HL-60/S4 (cell line): ENCODE measurements around the gene HTR3B.
"Not testable (repeated sequence)": the region's sequence is repeated elsewhere in the genome, so short reads cannot be mapped to it uniquely, and the experiment has no call there.

Source experiments
- in situ Hi-C: fragments of 300-500 bp; cut with MboI; formaldehyde crosslinking; loops from 2 replicates; pipeline ENCODE4 v1.14.3; 2022; ENCODE audit warnings: low sequenced_read_pairs

Gene HTR3B

DNA sequence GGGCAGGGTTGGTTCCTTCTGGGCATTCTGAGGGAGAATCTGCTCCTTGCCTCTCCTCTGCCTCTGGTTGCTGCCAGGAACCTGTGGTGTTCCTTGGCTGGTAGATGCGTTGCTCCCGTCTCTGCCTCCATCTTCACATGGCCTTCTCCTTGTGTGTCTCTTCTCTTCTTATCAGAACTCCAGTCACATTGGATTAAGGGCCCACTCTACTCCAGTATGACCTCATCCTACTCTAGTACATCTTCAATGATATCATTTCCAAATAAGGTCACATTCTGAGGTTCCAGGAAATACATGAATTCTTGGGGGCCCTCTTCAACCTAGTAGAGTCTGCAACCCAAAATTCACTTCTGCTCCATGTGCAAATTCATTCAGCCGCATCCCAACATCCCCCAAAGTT, 33.3 kb downstream of the HTR3B start:
- in situ Hi-C loops, result no loop called here

DNA sequence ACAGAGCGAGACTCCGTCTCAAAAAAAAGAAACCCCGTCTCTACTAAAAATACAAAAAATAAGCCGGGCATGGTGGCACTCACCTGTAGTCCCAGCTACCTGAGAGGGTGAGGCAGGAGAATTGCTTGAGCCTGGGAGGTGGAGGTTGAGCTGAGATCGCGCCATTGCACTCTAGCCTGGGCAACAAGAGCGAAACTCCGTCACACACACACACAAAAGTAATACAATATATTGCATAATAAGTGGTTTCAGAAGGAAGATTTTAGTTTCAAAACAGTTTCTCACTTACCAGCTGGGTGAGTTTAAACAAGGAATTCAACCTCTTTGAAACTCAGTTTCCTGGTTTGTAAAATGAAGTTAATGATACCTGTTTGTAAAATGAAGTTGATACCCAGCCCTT, 37.7 kb downstream of the HTR3B start:
- in situ Hi-C loops, result no loop called here

DNA sequence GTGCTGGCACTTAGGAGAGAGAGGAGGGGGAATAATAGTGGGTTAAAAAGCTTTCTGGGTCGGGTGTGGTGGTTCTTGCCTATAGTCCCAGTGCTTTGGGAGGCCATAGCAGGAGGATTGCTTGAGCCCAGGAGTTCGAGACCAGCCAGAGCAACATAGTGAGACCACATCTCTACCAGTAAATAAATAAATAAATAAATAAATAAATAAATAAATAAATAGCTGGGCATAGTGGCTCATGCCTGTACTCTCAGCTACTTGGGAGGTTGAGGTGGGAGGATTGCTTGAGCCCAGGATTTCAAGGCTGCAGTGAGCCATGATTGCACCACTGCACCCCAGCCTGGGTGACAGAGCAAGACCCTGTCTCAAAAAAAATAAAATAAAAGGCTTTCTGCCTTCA, 41.6 kb downstream of the HTR3B start:
- in situ Hi-C loops, result not testable (repeated sequence)

DNA sequence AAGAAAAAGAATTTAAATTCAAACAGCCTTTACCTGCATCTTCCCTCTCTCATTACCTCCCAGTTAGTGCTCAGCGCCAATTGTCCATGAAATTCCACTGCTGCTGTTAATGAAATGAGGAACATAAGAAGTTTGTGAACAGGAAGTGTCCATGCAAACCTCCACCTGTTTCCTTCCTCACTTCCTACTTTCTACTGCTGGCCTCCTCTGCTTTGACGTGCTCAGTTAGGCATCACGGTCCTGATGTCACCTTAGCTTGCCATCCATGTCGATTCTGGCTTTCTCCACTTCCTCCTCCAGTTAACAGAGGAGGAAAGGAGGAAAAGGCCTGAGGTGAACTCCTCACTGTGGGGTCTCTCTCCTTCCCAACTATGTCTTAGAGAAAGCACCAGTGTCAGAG, 43.4 kb downstream of the HTR3B start:
- in situ Hi-C loops, result no loop called here

DNA sequence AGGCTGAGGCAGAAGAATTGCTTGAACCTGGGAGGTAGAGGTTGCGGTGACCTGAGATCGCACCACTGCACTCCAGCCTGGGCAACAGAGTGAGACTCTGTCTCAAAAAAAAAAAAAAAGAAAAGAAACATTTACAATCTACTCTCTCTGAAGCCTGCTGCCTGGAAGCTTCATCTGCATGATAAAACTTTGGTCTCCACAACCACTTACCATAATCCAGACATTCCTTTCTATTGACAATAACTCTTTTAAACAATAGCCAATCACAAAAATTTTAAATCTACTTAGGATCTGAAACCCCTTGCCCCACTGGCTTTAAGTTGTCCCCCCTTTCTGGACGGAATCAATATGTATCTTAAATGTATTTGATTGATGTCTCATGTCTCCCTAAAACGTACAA, 45.3 kb downstream of the HTR3B start:
- in situ Hi-C loops, result no loop called here

DNA sequence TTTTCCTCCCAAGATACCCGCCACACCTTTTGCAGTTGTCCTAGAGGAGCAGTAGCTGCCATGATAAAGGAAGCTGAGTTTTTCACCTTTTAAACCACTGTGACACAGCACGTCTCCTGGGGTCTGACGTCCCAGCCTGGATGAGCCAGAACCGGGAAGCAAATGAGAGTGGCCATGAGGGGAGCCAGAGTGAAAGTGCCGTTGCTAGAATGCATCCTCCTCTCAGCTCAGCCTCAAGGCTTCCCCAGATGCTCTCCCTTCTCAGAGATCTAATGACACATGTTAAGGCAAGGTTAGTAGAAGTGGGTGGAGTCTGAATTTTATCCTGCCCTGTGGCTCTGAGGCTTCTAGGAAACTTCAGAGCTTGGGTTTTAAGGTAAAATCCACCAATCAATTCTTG, 46.9 kb downstream of the HTR3B start:
- in situ Hi-C loops, result no loop called here

DNA sequence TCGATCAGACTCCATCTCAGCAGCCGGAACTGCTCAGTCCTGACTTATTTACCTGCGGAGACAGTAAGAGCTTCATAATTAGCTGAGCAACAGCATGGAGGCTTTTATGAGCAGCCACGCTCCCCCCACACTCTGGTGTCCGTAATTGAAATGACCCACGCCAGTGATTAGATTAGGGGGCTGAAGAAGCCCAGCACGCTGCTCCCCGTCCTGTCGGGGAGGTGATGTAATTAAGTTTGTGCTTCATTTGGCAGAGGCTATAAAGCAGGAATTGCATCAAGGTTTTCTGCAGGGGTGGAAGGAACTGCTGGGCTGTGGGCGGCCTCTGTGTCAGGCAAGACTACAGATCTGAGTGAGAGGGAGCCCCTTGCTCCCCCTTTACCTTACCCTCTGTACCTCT, 47.5 kb downstream of the HTR3B start:
- in situ Hi-C loops, result no loop called here

DNA sequence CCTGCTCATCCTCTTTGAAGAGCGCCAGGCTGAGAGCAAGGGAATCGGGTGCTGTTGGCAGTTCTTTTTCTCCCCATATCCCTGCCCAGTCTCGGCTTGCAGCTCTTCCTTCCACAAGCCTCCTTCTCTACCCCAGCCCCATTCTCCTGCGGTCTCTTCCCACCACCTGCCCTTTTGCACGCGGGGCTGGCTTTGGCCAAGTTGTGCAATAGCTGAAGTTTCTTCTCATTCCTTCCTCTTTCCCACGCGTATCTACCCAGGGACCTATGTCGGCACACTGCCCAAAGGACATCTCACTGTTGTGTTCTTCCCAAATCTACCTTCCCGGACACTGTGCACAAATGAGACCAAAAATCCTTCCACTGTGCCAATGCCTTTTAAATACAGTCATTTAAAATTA, 48.0 kb downstream of the HTR3B start:
- in situ Hi-C loops, result no loop called here

DNA sequence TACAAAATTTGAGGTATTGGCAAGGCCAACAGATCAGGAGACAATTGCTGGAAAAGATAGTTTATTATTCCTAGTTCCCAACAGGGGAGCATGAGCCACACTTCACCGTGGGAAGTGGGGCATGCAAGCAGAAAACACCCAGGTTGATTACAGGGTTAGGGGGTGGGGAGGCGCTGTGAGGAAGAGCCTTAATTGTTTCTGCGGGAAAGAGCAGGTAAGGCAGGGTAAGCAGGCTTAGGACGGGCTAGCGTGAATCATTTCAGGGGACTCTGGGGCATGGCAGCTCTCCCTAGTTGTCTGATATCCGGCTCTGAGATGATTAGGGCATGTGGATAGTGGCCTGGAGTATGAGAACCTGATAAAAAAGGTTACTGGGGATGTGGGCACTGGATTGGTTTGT, 49.6 kb downstream of the HTR3B start:
- in situ Hi-C loops, result no loop called here

DNA sequence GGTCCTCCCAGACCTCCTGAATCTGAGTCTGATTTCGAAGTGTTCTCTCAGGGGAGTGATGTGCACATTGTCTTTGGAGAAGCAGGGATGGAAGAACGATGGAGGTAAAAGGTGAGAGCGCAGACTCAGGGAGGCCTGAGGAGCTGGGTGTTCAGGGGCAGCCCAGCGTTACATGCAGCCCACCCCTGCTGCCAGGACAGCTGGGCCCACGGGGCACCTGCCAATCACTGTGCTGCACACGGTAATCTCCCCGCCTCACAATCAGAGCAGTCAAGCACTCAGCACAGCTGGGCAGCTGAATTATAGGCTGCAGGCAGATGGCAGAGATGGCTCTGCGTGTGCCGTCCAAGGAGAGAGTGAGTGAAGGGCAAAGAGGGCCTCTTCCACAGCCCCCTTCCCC, 52.4 kb downstream of the HTR3B start:
- in situ Hi-C loops, result no loop called here

DNA sequence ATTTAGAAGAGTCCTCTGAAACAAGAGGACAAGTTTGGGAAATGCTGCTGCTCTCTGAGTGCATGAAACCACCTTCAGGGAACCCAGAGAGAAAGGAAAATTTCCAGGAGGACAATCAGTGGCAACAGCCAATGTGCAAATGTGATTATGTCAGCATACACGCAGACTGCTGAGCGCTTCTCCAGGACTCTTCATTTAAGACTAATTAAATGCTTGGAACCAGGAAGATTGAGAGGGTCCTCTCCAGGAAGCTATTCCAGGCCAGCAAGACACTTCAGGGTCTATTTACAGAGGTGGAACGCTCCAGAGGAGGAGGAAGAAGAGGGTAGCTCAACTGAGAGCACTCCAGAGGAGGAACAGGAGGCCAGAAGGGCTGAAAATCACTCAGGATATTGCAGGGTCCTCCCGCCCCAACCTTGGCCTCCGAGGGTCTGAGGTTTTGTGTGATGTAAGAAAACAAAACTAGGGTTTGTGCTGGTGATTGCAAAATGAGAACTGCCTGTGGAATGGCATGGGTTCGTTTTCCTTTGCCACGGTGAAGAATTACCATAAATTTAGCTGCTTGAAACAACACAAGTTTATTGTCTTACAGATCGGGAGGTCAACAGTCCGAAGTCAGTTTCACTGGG, 56.2 kb downstream of the HTR3B start:
- in situ Hi-C loops, result no loop called here

DNA sequence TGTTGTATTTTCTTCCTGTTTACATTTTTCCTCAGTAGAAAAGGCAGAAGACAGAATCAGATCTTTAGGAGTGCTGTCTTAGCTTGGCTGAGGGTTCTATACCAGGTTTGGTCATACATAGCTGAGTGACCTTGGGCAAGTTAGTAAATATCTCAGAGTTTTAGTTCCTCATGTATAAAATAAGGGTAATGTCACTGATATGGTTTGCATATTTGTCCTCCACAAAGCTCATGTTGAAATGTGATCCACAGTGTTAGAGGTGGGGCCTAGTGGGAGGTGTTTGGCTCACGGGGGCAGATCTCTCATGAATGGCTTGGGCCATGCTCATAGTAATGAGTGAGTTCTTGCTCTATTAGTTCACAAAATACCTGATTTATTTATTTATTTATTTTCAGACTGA, 62.8 kb downstream of the HTR3B start:
- in situ Hi-C loops, result no loop called here

DNA sequence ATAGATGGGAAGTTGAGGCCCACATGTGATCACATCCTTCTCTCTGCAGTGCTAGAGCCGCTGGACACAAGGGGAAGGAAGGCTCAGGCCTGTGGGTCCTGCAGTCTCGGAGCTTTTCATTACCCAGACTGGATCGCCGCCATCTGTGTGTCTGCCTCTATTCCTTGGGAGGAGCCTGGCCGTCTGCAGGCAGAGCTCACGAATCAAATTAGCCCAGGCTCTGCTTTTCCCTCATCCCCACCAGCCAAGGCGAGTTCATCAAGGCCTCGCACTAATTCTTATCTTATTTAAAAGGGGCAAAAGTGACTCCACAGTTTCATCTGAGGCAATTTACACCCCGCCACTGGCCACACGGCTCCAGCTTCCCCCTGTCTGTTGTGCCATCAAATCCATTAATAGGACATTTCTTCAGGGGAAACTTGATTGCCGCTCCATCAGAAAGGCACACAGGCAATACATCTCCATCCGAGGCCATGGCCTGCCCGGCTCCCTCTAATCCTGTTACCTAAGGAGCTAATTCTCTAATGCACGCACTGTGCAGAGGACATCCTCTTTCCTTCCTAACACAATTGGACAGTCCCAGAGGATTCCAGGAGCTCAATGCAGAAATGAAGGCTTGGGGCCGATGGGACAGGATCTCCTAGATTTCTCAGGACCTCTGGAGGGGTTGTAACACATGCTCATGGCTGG, 67.1 kb downstream of the HTR3B start:
- in situ Hi-C loops, result no loop called here

DNA sequence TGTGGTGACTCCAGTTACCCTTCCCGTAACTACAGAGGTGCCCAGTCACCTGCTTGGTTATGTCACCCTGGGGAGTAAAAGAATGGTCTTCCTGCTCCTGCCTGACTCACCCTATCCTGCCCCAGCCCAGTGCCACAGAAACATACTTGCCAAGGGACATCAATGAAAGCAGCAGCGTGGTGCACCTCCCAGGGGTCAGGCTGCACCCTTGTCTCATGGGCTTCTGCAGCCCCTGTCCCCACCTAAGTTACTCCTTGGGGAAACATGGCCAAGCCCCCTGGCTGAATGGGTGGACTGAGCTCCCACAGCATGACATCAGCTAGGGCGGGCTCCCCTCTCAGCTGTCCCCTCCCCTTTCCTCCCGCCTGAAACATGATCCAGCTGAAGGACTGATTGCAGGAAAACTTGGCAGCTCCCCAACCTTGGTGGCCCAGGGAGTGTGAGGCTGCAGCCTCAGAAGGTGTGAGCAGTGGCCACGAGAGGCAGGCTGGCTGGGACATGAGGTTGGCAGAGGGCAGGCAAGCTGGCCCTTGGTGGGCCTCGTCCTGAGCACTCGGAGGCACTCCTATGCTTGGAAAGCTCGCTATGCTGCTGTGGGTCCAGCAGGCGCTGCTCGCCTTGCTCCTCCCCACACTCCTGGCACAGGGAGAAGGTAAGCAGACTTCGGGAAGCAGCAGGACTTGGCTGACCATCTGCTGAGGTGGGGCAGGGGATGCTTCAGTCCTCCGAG, 70.3 kb downstream of the HTR3B start, which contains the start of gene HTR3A:
Gene HTR3A, plus strand, starts transcription at position 368 of the 730 bp plus-strand sequence. Its CDS starts 218 bp downstream, at position 586.
- in situ Hi-C loops, result no loop called here

DNA sequence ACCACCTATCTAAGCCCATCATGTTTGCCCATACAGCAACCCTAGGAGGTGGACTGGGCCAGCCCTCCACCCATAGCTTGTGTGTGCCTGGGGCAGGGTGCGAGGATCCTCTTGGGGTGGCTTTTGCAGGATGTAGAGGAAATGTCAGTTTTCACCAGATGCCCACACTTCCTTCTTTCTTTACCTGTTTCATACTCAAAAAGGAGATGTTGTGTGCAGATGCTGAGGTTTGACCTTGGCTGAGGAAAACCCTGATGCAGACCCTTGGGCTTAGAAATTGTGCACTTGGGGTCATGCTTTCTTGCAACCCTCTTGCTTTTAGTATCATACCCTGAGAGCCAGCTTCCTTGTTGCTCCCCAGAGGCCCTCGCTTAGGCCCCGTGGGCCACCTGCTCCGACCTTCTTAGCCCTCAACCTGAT, 72.5 kb downstream of the HTR3B start:
- in situ Hi-C loops, result no loop called here

DNA sequence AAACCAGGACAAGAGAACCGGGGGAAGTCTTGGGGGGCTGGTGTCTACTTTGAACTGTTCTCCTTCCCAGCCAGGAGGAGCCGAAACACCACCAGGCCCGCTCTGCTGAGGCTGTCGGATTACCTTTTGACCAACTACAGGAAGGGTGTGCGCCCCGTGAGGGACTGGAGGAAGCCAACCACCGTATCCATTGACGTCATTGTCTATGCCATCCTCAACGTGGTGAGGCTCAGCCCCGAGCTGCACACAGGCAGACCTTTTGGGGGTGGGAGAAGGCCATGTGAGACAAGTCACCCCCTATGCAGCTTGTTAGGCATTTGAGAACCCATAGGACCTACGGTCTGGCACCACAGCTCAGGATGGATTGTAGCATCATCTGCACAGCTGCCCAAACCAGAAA, 73.1 kb downstream of the HTR3B start:
- in situ Hi-C loops, result no loop called here

DNA sequence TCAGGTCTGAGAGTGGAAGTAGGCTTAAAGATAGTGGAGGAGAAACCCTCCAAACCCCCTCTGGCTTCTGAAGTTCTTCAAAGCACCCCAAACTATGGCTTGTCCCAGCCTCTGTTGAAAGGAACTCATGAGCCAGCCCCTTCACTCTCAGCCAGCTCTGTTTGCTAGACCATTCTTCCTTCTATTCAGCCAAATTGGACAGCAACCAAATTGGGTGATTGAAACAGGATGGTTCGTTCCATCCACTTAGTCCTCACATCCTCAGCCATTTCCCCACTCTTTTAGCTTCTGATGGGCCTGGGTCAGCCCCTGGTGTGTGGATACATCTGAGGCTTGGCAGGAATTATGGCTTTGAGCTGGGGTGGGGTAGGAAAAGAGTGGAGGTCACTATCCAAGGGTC, 74.8 kb downstream of the HTR3B start:
- in situ Hi-C loops, result no loop called here

DNA sequence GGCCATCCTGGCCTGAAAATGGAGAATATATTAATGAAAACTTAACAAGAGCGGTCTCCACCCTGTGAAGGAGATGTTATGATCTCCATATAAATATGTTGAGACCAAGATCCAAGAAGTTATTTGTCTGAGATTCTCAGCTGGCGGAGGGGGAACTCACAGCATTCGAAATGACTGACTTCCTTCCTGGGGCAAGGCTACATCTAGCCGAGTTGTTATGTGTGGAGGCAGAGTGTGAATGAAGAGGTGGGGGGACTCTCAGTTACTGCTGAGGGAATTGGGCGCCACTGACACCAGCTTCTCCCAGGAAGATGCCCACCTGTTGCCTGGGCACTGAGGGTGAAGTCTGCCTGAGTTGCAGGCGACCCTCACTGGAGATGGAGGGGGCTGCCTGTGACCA, 76.2 kb downstream of the HTR3B start:
- in situ Hi-C loops, result no loop called here

DNA sequence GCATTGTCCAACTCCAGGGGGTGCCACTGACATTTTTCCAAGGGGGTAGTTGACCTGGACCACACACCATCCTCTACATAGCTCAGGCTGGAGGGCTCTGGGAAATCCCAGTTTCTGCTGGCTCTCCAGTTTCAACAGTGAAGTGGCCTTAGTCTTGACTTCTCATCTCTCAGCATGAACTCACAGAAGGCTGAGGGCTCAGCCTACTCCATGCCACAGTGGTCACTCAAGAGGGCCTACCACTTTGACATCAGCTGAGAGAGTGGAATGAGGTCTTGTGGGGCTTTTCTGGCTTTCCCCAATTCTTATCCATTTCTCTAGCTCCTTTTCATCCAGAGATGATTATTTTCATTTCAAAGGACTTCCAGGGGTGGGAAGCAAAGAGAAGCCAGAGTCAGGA, 77.7 kb downstream of the HTR3B start:
- in situ Hi-C loops, result no loop called here

DNA sequence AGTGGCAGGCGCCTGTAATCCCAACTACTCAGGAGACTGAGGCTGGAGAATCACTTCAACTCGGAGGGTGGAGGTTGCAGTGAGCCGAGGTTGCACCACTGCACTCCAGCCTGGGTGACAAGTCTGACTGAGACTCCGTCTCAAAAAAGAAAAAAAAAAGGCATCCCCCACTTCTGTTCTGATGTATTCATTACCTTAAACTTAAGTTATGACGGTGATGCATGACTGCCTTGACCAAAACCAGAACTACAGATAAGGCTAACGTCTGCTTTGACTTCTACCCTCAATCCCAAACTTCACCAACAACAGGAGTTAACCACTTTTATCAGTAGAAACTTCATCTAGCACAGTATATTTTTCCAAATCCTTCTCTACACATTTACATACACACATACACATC, 80.2 kb downstream of the HTR3B start:
- in situ Hi-C loops, result no loop called here

DNA sequence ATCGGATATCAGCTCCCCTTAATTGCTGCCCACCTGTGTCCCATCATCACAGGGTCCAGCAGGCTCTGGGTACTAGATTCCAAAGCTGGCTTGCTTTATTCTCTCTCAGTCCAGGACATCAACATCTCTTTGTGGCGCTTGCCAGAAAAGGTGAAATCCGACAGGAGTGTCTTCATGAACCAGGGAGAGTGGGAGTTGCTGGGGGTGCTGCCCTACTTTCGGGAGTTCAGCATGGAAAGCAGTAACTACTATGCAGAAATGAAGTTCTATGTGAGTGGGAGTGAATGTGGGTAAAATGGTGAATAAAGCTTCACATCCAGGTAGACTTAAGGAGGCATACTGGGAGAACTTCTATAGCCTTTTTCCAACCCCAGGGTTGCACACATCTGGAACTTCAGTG, 81.3 kb downstream of the HTR3B start:
- in situ Hi-C loops, result no loop called here
